SU-DHL-6 (cell line): ENCODE data around the gene TNFRSF4.

Experiments
- H2AFZ ChIP-seq: fragments of 200-600 bp; sonication (generic); 2 replicates; pipeline ENCODE4 v1.6.1; 2014; ENCODE audit warnings: low read depth, mild to moderate bottlenecking, moderate library complexity, mixed read lengths, antibody characterized with exemption, low read length; ENCODE audit not compliant: severe bottlenecking
- H3F3A ChIP-seq: fragments of 200-600 bp; shearing (Covaris generic); 2 replicates; pipeline ENCODE4 v1.6.0; 2016; ENCODE audit warnings: antibody characterized with exemption, mild to moderate bottlenecking; ENCODE audit not compliant: insufficient read depth
- H3K27ac ChIP-seq: fragments of 200-600 bp; sonication (generic); 2 replicates; pipeline ENCODE4 v1.5.1; 2016; ENCODE audit warnings: low read depth, mild to moderate bottlenecking, low read length, moderate library complexity, mixed read lengths
- H3K27me3 ChIP-seq: fragments of 200-600 bp; sonication (generic), shearing (Covaris generic); 2 replicates; pipeline ENCODE4 v1.6.0; 2014; ENCODE audit warnings: mild to moderate bottlenecking, low read length
- H3K36me3 ChIP-seq: fragments of 200-600 bp; sonication (generic); 2 replicates; pipeline ENCODE4 v1.6.1; 2014; ENCODE audit warnings: mild to moderate bottlenecking, low read length, mixed read lengths
- H3K4me2 ChIP-seq: fragments of 300-600, 200-600 bp; shearing (Covaris generic), sonication (generic); 2 replicates; pipeline ENCODE4 v1.6.0; 2014; ENCODE audit warnings: low read length, low read depth, mild to moderate bottlenecking; ENCODE audit not compliant: poor library complexity, severe bottlenecking
- H3K4me3 ChIP-seq: fragments of 200-600 bp; sonication (generic); 2 replicates; pipeline ENCODE4 v1.5.1; 2014; ENCODE audit warnings: antibody characterized with exemption, low read length, mild to moderate bottlenecking, mixed read lengths; ENCODE audit not compliant: insufficient read depth, poor library complexity, severe bottlenecking
- H3K79me2 ChIP-seq: fragments of 200-600 bp; sonication (generic); 2 replicates; pipeline ENCODE4 v1.6.1; 2014; ENCODE audit warnings: mild to moderate bottlenecking, low read length, moderate library complexity; ENCODE audit not compliant: insufficient read depth
- H3K9ac ChIP-seq: fragments of 200-600 bp; sonication (generic); 2 replicates; pipeline ENCODE4 v1.7.0; 2014; ENCODE audit warnings: mild to moderate bottlenecking, low read length
- H3K9me2 ChIP-seq: fragments of 200-600 bp; sonication (generic); replicated peaks from 2 replicates; pipeline ENCODE4 v1.6.1; 2014; ENCODE audit warnings: low read length; ENCODE audit not compliant: insufficient read depth
- H3K9me3 ChIP-seq: fragments of 200-600 bp; sonication (generic); 2 replicates; pipeline ENCODE4 v1.6.1; 2014; ENCODE audit warnings: low read length, mixed read lengths; ENCODE audit not compliant: insufficient read depth
- H4K20me1 ChIP-seq: fragments of 200-600 bp; sonication (generic); 2 replicates; pipeline ENCODE4 v1.6.1; 2014; ENCODE audit warnings: low read depth, mild to moderate bottlenecking, antibody characterized with exemption, low read length, moderate library complexity, mixed read lengths
- CTCF ChIP-seq: fragments of 200-600 bp; sonication (generic); IDR thresholded peaks from one replicate; pipeline ENCODE4 v1.5.1; 2017; ENCODE audit warnings: antibody characterized with exemption, mild to moderate bottlenecking, low read length, moderate library complexity; ENCODE audit not compliant: insufficient read depth, poor library complexity, severe bottlenecking
- EZH2phosphoT487 ChIP-seq: fragments of 200-600 bp; sonication (generic), shearing (Covaris generic); conservative IDR thresholded peaks from 2 replicates; pipeline ENCODE4 v1.6.1; 2018; ENCODE audit warnings: mild to moderate bottlenecking, antibody characterized with exemption, low read length, moderate library complexity, mixed read lengths

Gene TNFRSF4

GRCh38 chr1:1236176-1236763 is 22.3 kb upstream of the TNFRSF4 start:
- Histone ChIP-seq H4K20me1 (no peaks in the 10 kb centered on the region), H3K4me3 (no peak overlapping the region), H3K27ac (no peak overlapping the region), H2AFZ (no peak overlapping the region), H3K36me3 (no peaks in the 10 kb centered on the region), H3K9me2 (no peaks in the 10 kb centered on the region), H3K9me3 (no peaks in the 10 kb centered on the region), H3K9ac (no peak overlapping the region), H3K79me2 (peaks cover 3% of the 10 kb centered on the region), H3K4me2 (no peak overlapping the region), H3K27me3 (no peaks in the 10 kb centered on the region), H3F3A (no peaks in the 10 kb centered on the region)
- no peak for TF ChIP-seq EZH2phosphoT487
- no peak for TF ChIP-seq CTCF

- Histone ChIP-seq H3K79me2 (peaks cover 14% of the 10 kb centered on the region), H3K4me2 (no peak overlapping the region), H3F3A (no peaks in the 10 kb centered on the region)
Observed at GRCh38 chr1:1235016-1235744, 21.2 kb upstream of the TNFRSF4 start.

GRCh38 chr1:1234180-1234808 is 20.3 kb upstream of the TNFRSF4 start:
- Histone ChIP-seq H3K79me2 (peaks cover 23% of the 10 kb centered on the region), H3K36me3 (no peaks in the 10 kb centered on the region), H3F3A (no peaks in the 10 kb centered on the region), H2AFZ (no peak overlapping the region), H3K9ac (no peak overlapping the region), H4K20me1 (no peaks in the 10 kb centered on the region), H3K9me2 (no peaks in the 10 kb centered on the region), H3K4me2 (no peak overlapping the region), H3K9me3 (no peaks in the 10 kb centered on the region), H3K4me3 (no peak overlapping the region), H3K27ac (no peak overlapping the region), H3K27me3 (no peaks in the 10 kb centered on the region)
- no peak for TF ChIP-seq EZH2phosphoT487
- TF ChIP-seq CTCF, result no peak

More at GRCh38 chr1:1235016-1235744, 21.2 kb upstream of the TNFRSF4 start:
- Histone ChIP-seq H3K27me3 (no peaks in the 10 kb centered on the region), H4K20me1 (no peaks in the 10 kb centered on the region), H2AFZ (no peak overlapping the region), H3K9me3 (no peaks in the 10 kb centered on the region), H3K27ac (no peak overlapping the region), H3K9me2 (no peaks in the 10 kb centered on the region), H3K9ac (no peak overlapping the region), H3K36me3 (no peaks in the 10 kb centered on the region), H3K4me3 (no peak overlapping the region)
- TF ChIP-seq EZH2phosphoT487, result no peak
- no peak for TF ChIP-seq CTCF
